HG03565 (cell line): Measurements from ENCODE around the gene HSD17B1.

Experiments
- ATAC-seq: cut with Tn5 transposase; IDR thresholded peaks from one replicate; pipeline ENCODE4 v1.9.1; 2021; ENCODE audit warnings: mild to moderate bottlenecking, moderate library complexity; ENCODE audit not compliant: unreplicated experiment

Gene HSD17B1

GRCh38 chr17:42565523-42566214 lies 12.9 kb downstream of the HSD17B1 start:
- ATAC-seq: no peak

- no peak for ATAC-seq
Observed at GRCh38 chr17:42566215-42566882, 13.6 kb downstream of the HSD17B1 start.

DNA sequence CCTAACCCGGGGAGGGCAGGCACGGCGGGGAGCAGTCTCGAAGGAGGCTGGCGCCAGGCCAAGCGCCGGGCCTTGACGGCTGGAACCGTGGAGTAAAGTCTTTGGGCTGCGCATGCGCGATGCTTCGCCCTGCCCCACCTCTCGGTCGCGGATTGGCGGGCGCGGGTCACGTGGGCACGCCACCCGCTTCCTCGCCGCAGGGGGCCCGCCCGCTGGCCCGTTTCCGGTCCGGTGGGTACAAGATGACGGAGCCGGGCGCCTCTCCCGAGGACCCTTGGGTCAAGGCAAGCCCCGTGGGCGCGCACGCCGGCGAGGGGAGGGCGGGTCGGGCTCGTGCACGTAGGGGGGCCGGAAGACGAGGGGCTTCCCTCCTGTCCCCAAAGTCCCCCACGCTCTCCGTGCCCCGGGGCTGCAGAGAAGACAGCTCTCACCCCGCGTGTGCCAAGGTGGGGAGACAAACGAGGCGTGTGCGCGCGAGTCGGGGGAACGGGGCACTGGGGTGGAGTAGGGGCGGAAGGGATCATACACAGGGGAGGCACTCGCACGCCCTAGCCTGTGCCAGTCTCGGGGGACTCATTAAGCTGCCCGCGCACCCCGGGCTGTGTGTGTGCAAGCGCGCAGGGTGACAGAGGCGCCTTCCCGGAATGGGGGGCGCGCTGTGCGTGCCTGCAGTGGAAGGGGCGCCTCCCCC lies 14.3 kb downstream of the HSD17B1 start, which contains the start of gene MLX:
MLX (plus strand) TSS at position 218 of the 691 bp plus-strand sequence; CDS start at position 243, 25 bp downstream.
- peak; percentile 44 for ATAC-seq

- no peak for ATAC-seq
Observed at GRCh38 chr17:42568341-42569111, 15.8 kb downstream of the HSD17B1 start.

- ATAC-seq: no peak
Observed at GRCh38 chr17:42571435-42572225, 18.9 kb downstream of the HSD17B1 start.

DNA sequence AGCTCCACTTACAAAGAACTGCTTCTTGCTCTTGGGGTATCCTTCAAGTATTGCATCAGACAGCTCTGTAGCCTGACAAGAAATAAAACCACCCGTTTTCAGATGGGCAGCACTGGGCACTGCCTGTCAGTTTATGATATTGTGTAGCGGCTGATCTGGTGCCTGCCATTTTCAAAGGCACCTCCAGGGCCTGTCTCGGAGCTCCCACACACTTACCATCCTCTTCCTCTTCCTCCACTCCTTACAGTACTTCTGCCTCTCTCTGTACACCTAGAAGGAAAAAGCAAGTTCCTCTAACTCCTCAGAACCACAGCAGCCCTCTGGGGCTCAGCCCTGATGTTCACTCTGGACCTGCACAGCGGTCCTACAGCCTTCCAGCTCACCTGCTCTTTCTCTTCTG lies 20.4 kb downstream of the HSD17B1 start:
- ATAC-seq: no peak

DNA sequence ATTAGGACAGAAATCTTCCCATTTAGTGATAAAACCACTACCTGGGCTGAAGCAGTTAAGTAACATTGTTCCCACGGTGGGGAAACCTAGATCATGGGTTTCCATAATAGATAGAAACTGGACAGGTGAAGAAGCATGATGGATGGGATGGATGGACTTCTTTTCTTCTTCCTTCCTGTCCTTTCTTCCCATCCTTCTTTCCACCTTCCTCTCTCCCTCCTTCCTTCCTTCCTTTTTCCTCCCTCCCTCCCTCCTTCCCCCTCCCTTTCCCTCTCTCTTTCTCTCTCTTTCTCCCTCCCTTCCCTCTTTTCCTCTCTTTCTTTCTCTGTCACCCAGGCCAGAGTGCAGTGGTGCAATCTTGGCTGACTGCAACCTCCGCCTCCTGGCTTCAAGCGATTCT lies 21.7 kb downstream of the HSD17B1 start:
- ATAC-seq: no peak

GRCh38 chr17:42577140-42577531 lies 24.4 kb downstream of the HSD17B1 start:
- no peak for ATAC-seq

DNA sequence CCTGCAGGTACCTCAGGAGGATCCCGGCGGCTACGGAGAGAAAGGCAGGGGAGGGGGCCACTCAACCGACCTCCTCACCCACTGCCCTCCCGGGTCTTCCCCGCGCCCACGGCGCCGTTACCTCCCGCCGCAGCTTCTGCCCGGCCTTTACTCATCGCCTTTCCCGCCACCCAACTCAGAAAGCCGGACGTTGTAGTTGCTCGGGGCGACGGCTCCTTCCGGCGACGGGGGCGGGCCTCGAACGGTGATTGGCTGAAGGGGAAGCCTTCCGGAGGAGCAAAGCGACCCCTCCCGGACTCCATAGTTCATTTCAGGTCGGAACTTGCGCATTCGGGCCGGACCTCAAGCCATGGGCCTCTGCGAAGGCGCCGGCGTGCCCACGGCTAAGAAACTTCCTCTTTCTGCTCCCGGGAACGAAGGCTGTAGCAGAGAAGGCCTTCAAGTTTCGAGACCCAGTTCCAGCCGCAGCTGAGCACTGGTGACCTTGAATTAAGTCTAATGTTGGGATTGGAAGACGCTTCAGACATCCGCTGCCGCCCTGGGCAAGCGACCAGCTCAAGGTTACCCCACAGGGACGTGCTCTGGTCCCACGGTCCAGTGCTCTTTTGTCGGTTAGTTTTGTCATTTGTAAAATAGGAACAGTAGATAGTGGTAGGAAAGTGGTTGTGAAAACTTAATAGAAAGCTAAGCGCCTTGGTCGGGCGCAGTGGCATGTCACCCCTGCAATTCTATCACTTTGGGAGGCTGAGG lies 25.0 kb downstream of the HSD17B1 start, which contains the start of gene PSMC3IP:
PSMC3IP (minus strand) TSS at position 198 of the 750 bp plus-strand sequence; CDS start at position 155, 43 bp downstream.
- ATAC-seq: peak; percentile 60

GRCh38 chr17:42578282-42578869 lies 25.7 kb downstream of the HSD17B1 start:
- peak; percentile 40 for ATAC-seq

DNA sequence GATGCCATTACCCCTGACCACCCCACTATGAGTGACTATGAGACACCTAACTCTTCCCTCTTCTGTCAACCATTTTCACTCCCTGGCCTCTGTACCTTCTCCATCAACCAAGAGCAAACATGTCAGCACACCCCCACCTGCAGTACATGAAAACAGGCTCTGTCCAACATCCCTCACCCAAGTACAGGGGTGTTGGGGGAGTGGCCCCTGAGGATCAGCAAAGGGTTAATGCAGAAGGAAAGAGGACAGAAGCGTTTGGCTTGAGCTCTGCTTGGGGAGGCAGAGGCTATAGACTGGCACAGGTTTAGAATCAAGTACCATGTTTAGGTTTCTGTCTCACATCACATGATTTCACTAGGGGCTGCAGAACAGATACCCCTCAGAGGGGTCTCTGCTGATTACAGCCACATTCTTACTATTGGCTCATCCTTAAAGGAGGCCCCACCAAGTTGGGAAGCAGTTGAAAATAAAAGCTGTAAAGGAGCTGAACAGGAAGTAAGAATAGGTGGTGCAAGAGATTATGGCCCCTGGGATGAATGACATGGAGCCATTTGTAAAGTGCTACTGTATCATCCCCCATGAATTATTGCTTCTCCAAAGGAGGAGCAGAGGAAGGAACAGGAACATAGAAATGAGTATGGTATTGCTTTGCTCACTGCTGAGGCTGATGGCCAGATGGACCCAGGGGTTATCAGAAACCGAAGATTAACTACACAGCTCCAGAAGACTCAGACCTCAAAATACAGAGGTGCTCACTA lies 27.2 kb downstream of the HSD17B1 start:
- ATAC-seq: no peak

DNA sequence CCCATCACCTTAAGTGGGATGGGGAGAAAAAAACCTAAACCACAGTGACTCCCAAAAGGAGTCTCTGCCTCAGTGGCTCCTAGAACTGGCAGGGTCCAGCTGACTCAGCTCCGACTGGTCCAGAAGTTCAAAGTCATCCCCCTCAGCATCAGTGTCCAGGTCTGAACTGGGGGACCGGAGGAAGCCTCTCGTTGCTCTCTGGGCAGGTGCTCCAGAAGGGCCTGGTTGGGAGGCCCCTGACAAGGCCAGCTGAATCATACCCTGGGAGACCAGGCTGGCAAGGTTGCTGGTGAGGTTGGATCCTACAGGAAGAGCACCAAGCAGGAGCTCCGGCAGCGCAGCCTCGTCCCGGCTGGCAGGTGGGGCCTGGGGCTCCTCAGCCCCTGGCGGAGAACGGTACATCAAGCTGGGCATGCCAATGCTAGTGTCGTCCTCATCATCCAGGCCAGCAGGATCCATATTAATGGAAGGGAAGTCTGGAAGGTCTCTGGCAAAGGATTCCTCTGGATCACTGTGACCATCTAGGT lies 29.1 kb downstream of the HSD17B1 start:
- ATAC-seq: no peak

DNA sequence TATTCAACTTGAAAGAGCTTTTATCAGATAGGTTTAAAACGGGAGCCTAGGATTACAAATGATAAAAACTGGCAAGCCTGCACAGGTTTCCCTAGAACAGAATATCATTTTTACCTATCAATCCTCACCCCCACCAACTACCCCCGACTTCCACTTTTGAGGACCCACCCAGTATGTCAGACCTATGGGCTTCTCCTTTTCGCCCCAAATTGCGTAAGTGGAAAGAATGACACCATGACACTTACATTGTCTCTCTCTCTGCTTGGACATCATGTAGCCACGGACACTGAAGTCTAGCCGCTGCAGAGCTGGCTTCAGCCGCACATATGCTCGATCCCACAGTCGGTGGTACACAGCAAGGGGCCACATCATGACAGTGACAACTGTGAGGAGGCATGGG lies 32.2 kb downstream of the HSD17B1 start:
- ATAC-seq: no peak

- ATAC-seq: no peak
Observed at GRCh38 chr17:42585353-42585752, 32.6 kb downstream of the HSD17B1 start.

DNA sequence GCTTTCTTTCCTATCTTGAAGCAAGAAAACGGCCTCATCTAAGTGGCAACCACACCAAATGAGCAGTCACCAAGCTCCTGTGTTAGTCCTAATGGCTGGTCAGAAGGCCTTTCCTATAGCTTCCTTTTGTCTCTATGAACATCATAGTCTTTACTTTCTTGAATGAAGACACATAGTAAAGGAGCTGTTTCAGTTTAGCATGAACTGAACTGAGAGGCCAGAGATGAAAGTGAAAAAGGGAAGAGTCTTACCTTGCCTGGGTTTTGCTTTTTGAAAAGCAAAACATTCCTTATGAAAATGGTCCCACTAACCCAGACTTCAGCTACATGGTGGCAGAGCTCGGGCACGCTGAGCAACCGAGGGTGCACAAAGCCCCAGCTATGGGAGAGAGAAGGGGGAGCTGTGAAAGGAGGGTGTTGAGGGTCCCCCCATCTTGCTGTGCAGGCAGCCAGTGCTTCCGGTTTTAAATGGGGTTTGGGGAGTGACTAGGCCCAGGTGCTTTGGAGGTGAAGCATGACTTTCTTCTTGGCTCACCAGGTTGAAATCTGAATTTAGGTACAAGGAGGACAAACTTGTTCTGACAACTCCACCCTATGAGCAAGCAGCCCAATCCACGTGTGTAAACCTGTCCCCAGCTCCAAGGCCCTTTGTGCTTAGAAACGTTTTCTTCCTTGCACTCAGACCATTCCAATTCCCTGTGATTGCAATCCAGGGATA lies 33.9 kb downstream of the HSD17B1 start:
- no peak for ATAC-seq

DNA sequence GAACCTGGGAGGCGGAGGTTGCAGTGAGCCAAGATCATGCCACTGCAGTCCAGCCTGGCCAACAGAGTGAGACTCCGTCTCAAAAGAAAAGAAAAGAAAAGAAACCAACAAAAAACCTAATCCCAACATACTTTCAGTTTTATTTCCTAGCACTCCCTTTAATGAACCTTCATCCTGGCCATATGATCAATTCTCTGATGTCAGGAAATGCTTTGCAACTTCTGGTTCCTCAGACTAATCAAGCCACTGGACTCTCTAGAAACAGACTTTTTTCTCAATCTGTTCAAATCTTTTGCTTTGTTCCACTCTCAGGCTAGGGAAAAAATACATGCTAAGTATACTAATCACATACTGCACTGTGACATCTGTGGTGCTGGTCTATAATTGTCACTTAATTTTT lies 38.2 kb downstream of the HSD17B1 start:
- ATAC-seq: no peak

DNA sequence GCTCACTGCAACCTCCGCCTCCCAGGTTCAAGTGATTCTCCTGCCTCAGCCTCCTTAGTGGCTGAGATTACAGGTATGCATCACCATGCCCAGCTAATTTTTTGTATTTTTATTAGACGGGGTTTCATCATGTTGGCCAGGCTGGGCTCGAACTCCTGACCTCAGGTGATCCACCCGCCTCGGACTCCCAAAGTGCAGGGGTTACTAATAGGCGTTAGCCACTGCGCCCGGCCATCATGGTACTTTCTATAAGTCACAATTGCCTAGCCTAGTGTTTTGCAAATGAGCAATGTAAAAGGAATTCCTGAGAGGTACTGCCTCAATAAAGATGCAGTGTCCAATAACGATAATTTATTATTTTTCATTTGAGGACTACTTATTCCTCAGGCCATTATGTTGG lies 38.7 kb downstream of the HSD17B1 start:
- no peak for ATAC-seq

GRCh38 chr17:42596386-42596785 lies 43.7 kb downstream of the HSD17B1 start:
- ATAC-seq: no peak
